Progenitor cell of endocrine pancreas (in vitro differentiated cells): Measurements from ENCODE around the gene SYVN1. TPM values are rescaled to one million over a fixed set of nuclear protein-coding genes. Genes with fewer than 3 reads are reported as not detected.
"Not testable (repeated sequence)": the region's sequence is repeated elsewhere in the genome, so short reads cannot be mapped to it uniquely, and the experiment has no call there.

Experiments used
- DNase-seq: peaks from one replicate; pipeline ENCODE4 v3.0.0; 2021; ENCODE audit warnings: low spot score; ENCODE audit not compliant: unreplicated experiment
- H3K27ac Mint-ChIP-seq: 2 replicates; pipeline ENCODE4 v1.8.0; 2021; ENCODE audit warnings: mild to moderate bottlenecking, moderate library complexity, mixed read lengths
- H3K27me3 Mint-ChIP-seq: 2 replicates; pipeline ENCODE4 v1.8.0; 2021; ENCODE audit warnings: mixed read lengths
- H3K36me3 Mint-ChIP-seq: 2 replicates; pipeline ENCODE4 v1.8.0; 2022; ENCODE audit warnings: mixed read lengths; ENCODE audit not compliant: insufficient read depth
- H3K4me1 Mint-ChIP-seq: 2 replicates; pipeline ENCODE4 v1.8.0; 2021; ENCODE audit warnings: low read depth, mixed read lengths
- H3K4me3 Mint-ChIP-seq: 2 replicates; pipeline ENCODE4 v1.8.0; 2021; ENCODE audit warnings: low read depth, mild to moderate bottlenecking, moderate library complexity, mixed read lengths
- H3K9me3 Mint-ChIP-seq: 2 replicates; pipeline ENCODE4 v1.8.0; 2021; ENCODE audit warnings: low read depth, mixed read lengths
- CTCF ChIP-seq: fragments of 200-600 bp; sonication (generic); IDR thresholded peaks from one replicate; pipeline ENCODE4 v1.5.0; 2021; ENCODE audit warnings: antibody characterized with exemption, mild to moderate bottlenecking; ENCODE audit not compliant: unreplicated experiment
- total RNA-seq: library from RNA; stranded (reverse); gene quantifications from 2 replicates; pipeline ENCODE4 v1.2.1, GENCODE V29; 2021

Gene SYVN1
- total RNA-seq, 1 donor from 2014 or later, result 48.4 TPM

- no peaks in the 10 kb centered on the region for H3K4me1 Mint-ChIP-seq
- DNase-seq, result no peak
- H3K9me3 Mint-ChIP-seq, result no peaks in the 10 kb centered on the region
- H3K27ac Mint-ChIP-seq, result no peak overlapping the region
- TF ChIP-seq CTCF, result no peak
- H3K36me3 Mint-ChIP-seq, result no peaks in the 10 kb centered on the region
- peaks cover 24% of the 10 kb centered on the region for H3K27me3 Mint-ChIP-seq
- H3K4me3 Mint-ChIP-seq, result no peak overlapping the region
These were observed 16.4 kb upstream of the SYVN1 start for GRCh38 chr11:65150509-65151299.

- peaks cover 24% of the 10 kb centered on the region for H3K27me3 Mint-ChIP-seq
- H3K36me3 Mint-ChIP-seq, H3K4me1 Mint-ChIP-seq, H3K9me3 Mint-ChIP-seq, H3K27ac Mint-ChIP-seq, H3K4me3 Mint-ChIP-seq, DNase-seq: not testable (repeated sequence)
These were observed 15.8 kb upstream of the SYVN1 start for GRCh38 chr11:65150131-65150508.

GRCh38 chr11:65148657-65149056 is 14.3 kb upstream of the SYVN1 start:
- DNase-seq, result no peak
- no peaks in the 10 kb centered on the region for H3K4me1 Mint-ChIP-seq
- TF ChIP-seq CTCF, result no peak
- H3K36me3 Mint-ChIP-seq, result no peaks in the 10 kb centered on the region
- no peaks in the 10 kb centered on the region for H3K9me3 Mint-ChIP-seq
- H3K4me3 Mint-ChIP-seq, result no peak overlapping the region
- peaks cover 27% of the 10 kb centered on the region for H3K27me3 Mint-ChIP-seq
- H3K27ac Mint-ChIP-seq, result no peak overlapping the region

- peaks cover 22% of the 10 kb centered on the region for H3K27me3 Mint-ChIP-seq
- DNase-seq, result no peak
- H3K36me3 Mint-ChIP-seq, result no peaks in the 10 kb centered on the region
- H3K4me3 Mint-ChIP-seq, result no peak overlapping the region
- TF ChIP-seq CTCF, result no peak
- H3K9me3 Mint-ChIP-seq, result no peaks in the 10 kb centered on the region
- H3K27ac Mint-ChIP-seq, result no peak overlapping the region
- H3K4me1 Mint-ChIP-seq, result no peaks in the 10 kb centered on the region
These were observed 13.2 kb upstream of the SYVN1 start for GRCh38 chr11:65147352-65148075.

- TF ChIP-seq CTCF, result no peak
- peaks cover 13% of the 10 kb centered on the region for H3K27me3 Mint-ChIP-seq
- no peaks in the 10 kb centered on the region for H3K4me1 Mint-ChIP-seq
- no peaks in the 10 kb centered on the region for H3K9me3 Mint-ChIP-seq
- no peaks in the 10 kb centered on the region for H3K36me3 Mint-ChIP-seq
- H3K27ac Mint-ChIP-seq, result no peak overlapping the region
- no peak for DNase-seq
- H3K4me3 Mint-ChIP-seq, result no peak overlapping the region
These were observed 7.7 kb upstream of the SYVN1 start for GRCh38 chr11:65141896-65142494.
